ENCODE results near the gene DEFB121.
"Not testable (repeated sequence)": the region's sequence is repeated elsewhere in the genome, so short reads cannot be mapped to it uniquely, and the experiment has no call there.

Gene DEFB121, protein sequence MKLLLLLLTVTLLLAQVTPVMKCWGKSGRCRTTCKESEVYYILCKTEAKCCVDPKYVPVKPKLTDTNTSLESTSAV

GRCh38 chr20:31406115-31406514, at the start of gene DEFB121:
Gene DEFB121 (minus strand): TSS chr20:31406215. CDS start chr20:31406152, 63 bp downstream.
- Mint-ChIP-seq H3K9me3 (peaks cover 2% of the 10 kb centered on the region), H3K27ac (no peak within 1 kb of the TSS), H3K4me3 (no peak within 1 kb of the TSS), H3K36me3 (no peaks in the 10 kb centered on the region), H3K4me1 (no peaks in the 10 kb centered on the region)
- DNase-seq (ENCODE audit: low spot score in 2 of 2) (no peak), ATAC-seq (no peak)

- no peaks in the 10 kb centered on the region for H3K4me1 Mint-ChIP-seq
- DNase-seq (ENCODE audit: low spot score in 2 of 2) (no peak), ATAC-seq (no peak)
- no peaks in the 10 kb centered on the region for H3K36me3 Mint-ChIP-seq
- H3K27ac Mint-ChIP-seq, result no peak overlapping the region
- H3K4me3 Mint-ChIP-seq, result no peak overlapping the region
- no peaks in the 10 kb centered on the region for H3K9me3 Mint-ChIP-seq
These were observed 48.3 kb upstream of the DEFB121 start for GRCh38 chr20:31454361-31454760.

DNA sequence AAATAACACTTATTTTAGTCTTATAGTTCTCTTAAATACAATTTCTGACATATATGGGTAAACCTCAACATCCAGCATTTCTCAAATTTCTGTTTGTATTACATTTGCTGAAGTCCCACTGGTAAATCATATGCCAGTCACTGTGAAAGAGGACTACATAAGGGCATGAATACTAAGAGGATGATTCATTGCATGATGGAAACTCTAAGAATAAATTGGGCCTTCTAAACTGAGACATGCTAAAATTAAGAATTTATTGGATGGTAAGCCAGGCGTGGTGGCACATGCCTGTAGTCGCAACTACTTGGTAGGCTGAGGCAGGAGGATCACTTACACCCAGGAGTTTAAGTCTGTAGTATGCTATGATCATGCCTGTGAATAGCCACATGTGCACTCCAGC, 46.6 kb upstream of the DEFB121 start:
- Mint-ChIP-seq H3K36me3 (no peaks in the 10 kb centered on the region), H3K4me3 (no peak overlapping the region), H3K27ac (no peak overlapping the region), H3K9me3 (no peaks in the 10 kb centered on the region), H3K4me1 (no peaks in the 10 kb centered on the region)
- ATAC-seq, result no peak
- no peak for DNase-seq (ENCODE audit: low spot score in 2 of 2)

GRCh38 chr20:31449511-31450414, 43.7 kb upstream of the DEFB121 start:
- DNase-seq (ENCODE audit: low spot score in 2 of 2), result no peak
- Mint-ChIP-seq H3K36me3 (no peaks in the 10 kb centered on the region), H3K9me3 (no peaks in the 10 kb centered on the region), H3K4me3 (no peak overlapping the region), H3K27ac (no peak overlapping the region), H3K4me1 (no peaks in the 10 kb centered on the region)
- ATAC-seq, result no peak

- Mint-ChIP-seq H3K4me3 (no peak overlapping the region), H3K9me3 (no peaks in the 10 kb centered on the region), H3K36me3 (no peaks in the 10 kb centered on the region), H3K27ac (no peak overlapping the region), H3K4me1 (no peaks in the 10 kb centered on the region)
- ATAC-seq (no peak), DNase-seq (ENCODE audit: low spot score in 2 of 2) (no peak)
These were observed 40.2 kb upstream of the DEFB121 start for GRCh38 chr20:31446084-31446819.

GRCh38 chr20:31440012-31440659, 34.1 kb upstream of the DEFB121 start, which contains the start of gene DEFB123:
Gene DEFB123 (plus strand): TSS chr20:31440632. CDS start chr20:31440699, 67 bp downstream.
- no peak for ATAC-seq
- H3K4me3 Mint-ChIP-seq, result no peak within 1 kb of the TSS
- H3K4me1 Mint-ChIP-seq, result no peaks in the 10 kb centered on the region
- no peaks in the 10 kb centered on the region for H3K36me3 Mint-ChIP-seq
- H3K9me3 Mint-ChIP-seq, result no peaks in the 10 kb centered on the region
- no peak for DNase-seq (ENCODE audit: low spot score in 2 of 2)
- H3K27ac Mint-ChIP-seq, result no peak within 1 kb of the TSS

GRCh38 chr20:31430568-31431115, 24.6 kb upstream of the DEFB121 start:
- no peak for DNase-seq (ENCODE audit: low spot score in 2 of 2)
- Mint-ChIP-seq H3K27ac (no peak overlapping the region), H3K4me1 (no peaks in the 10 kb centered on the region), H3K9me3 (peaks cover 3% of the 10 kb centered on the region), H3K4me3 (no peak overlapping the region), H3K36me3 (no peaks in the 10 kb centered on the region)
- no peak for ATAC-seq

- ATAC-seq; H3K27ac Mint-ChIP-seq; DNase-seq (ENCODE audit: low spot score in 2 of 2); H3K4me3 Mint-ChIP-seq; H3K4me1 Mint-ChIP-seq; H3K36me3 Mint-ChIP-seq; H3K9me3 Mint-ChIP-seq: not testable (repeated sequence)
These were observed 21.6 kb upstream of the DEFB121 start for GRCh38 chr20:31427576-31427975.

DNA sequence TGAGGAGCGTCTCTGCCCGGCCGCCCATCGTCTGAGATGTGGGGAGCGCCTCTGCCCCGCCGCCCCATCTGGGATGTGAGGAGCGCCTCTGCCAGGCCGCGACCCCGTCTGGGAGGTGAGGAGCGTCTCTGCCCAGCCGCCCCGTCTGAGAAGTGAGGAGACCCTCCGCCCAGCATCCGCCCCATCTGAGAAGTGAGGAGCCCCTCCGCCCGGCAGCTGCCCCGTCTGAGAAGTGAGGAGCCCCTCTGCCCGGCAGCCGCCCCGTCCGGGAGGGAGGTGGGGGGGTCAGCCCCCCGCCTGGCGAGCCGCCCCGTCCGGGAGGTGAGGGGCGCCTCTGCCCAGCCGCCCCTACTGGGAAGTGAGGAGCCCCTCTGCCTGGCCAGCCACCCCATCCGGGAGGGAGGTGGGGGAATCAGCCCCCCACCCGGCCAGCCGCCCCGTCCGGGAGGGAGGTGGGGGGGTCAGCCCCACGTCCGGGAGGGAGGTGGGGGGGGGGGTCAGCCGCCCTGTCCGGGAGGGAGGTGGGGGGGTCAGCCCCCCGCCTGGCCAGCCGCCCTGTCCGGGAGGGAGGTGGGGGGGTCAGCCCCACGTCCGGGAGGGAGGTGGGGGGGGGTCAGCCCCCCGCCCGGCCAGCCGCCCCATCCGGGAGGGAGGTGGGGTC, 21.0 kb upstream of the DEFB121 start:
- DNase-seq (ENCODE audit: low spot score in 2 of 2); H3K4me1 Mint-ChIP-seq; H3K9me3 Mint-ChIP-seq; H3K36me3 Mint-ChIP-seq; H3K27ac Mint-ChIP-seq; H3K4me3 Mint-ChIP-seq; ATAC-seq: not testable (repeated sequence)

DNA sequence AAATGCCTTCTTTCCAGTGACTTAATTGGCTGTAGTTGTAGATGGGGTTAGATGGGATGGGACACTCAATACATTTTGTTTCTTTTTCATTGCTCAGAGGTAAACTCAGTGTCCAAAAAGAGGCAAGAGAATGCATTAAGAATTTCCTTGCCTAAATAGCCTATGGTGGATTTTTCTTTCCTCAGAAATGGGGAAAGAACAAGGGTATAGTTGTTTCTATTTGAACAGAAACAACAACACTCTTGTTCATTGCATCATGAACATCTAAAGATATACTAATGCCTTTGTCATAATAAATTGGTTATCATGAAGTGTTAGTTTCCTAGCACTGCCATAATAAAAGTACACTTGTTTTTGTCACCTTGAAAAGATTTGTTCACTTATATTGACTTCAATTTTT, 19.8 kb upstream of the DEFB121 start:
- no peak for ATAC-seq
- H3K4me3 Mint-ChIP-seq, result no peak overlapping the region
- no peaks in the 10 kb centered on the region for H3K36me3 Mint-ChIP-seq
- no peak for DNase-seq (ENCODE audit: low spot score in 2 of 2)
- no peak overlapping the region for H3K27ac Mint-ChIP-seq
- H3K4me1 Mint-ChIP-seq, result no peaks in the 10 kb centered on the region
- peaks cover 3% of the 10 kb centered on the region for H3K9me3 Mint-ChIP-seq

- Mint-ChIP-seq H3K36me3 (no peaks in the 10 kb centered on the region), H3K9me3 (no peaks in the 10 kb centered on the region), H3K4me3 (no peak overlapping the region), H3K4me1 (no peaks in the 10 kb centered on the region), H3K27ac (no peak overlapping the region)
- DNase-seq (ENCODE audit: low spot score in 2 of 2), result no peak
- ATAC-seq, result no peak
These were observed 12.3 kb upstream of the DEFB121 start for GRCh38 chr20:31418307-31418706.

DNA sequence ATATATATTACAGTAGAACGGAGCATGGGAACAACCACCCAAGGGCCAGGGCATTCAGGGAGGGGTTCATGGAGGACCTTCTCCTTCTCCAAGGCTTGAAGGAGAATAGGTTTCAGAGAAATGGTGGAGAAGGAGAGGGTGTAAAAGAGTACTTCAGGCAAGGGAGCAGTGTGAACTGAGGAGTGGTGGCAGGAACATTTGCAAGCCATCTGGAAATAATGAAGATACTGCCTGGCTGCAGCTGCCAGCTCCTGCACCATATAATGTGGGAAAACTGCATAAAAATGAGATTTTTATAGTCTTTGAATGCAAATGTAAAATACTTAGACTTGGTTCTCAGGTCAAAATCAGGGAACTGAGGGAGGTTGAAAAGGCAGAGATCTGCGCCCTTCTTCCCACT, 9.6 kb upstream of the DEFB121 start:
- no peak overlapping the region for H3K27ac Mint-ChIP-seq
- no peak overlapping the region for H3K4me3 Mint-ChIP-seq
- no peaks in the 10 kb centered on the region for H3K9me3 Mint-ChIP-seq
- H3K36me3 Mint-ChIP-seq, result no peaks in the 10 kb centered on the region
- DNase-seq (ENCODE audit: low spot score in 2 of 2), result no peak
- no peak for ATAC-seq
- no peaks in the 10 kb centered on the region for H3K4me1 Mint-ChIP-seq

- no peaks in the 10 kb centered on the region for H3K4me1 Mint-ChIP-seq
- H3K27ac Mint-ChIP-seq, result no peak overlapping the region
- no peak overlapping the region for H3K4me3 Mint-ChIP-seq
- no peaks in the 10 kb centered on the region for H3K36me3 Mint-ChIP-seq
- H3K9me3 Mint-ChIP-seq, result no peaks in the 10 kb centered on the region
- ATAC-seq, result no peak
- no peak for DNase-seq (ENCODE audit: low spot score in 2 of 2)
These were observed 8.4 kb upstream of the DEFB121 start for GRCh38 chr20:31414381-31414780.

DNA sequence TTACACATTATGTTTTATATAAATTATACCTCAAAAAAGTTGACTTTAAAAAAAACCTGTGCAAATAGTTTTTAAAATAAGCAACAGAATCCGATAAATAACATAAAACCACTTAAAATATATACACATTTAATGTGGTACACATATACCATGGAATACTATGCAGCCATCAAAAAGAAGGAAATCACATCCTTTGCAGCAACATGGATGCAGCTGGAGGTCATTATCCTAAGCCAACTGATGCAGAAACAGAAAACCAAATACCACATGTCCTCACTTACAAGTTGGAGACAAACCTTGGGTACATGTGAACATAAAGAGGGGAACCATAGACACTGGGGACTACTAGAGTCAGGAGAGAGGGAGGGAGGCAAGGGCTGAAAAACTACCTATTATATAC, 4.0 kb upstream of the DEFB121 start:
- Mint-ChIP-seq H3K9me3 (peaks cover 2% of the 10 kb centered on the region), H3K4me1 (no peaks in the 10 kb centered on the region), H3K36me3 (no peaks in the 10 kb centered on the region), H3K27ac (no peak overlapping the region), H3K4me3 (no peak overlapping the region)
- DNase-seq (ENCODE audit: low spot score in 2 of 2) (no peak), ATAC-seq (no peak)

DNA sequence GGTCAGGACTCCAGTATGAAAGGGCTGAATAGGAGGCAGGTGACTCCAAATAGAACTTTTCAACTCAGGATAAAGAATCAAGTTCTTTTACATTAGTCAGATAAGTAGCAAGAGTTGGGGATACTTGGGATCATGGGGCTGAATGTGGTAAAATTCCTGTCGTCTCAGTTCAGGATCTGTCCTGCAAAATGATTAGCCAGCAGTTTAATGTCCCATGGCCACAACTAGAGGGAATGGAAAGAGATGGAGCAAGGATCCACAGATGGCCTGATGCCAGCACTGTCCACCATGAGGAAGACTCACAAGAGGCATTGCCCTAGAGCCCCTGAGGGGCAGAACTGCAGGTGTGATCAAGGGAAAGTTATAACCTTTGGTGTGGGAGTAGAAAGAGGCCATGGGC, 2.1 kb downstream of the DEFB121 start:
- peaks cover 2% of the 10 kb centered on the region for H3K9me3 Mint-ChIP-seq
- H3K27ac Mint-ChIP-seq, result no peak overlapping the region
- no peak for DNase-seq (ENCODE audit: low spot score in 2 of 2)
- H3K36me3 Mint-ChIP-seq, result no peaks in the 10 kb centered on the region
- no peaks in the 10 kb centered on the region for H3K4me1 Mint-ChIP-seq
- no peak overlapping the region for H3K4me3 Mint-ChIP-seq
- ATAC-seq, result no peak

Data from stimulated activated effector memory CD8-positive, alpha-beta T cell treated with anti-CD3 and anti-CD28 coated beads, Interleukin-12 subunit alpha, Interleukin-12 subunit beta, amount 100 ng/mL, for 72 hours (primary cell).